GM21576 (cell line): ENCODE measurements around the gene PKN2.

Source experiments
- ATAC-seq: cut with Tn5 transposase; IDR thresholded peaks from one replicate; pipeline ENCODE4 v1.9.1; 2021; ENCODE audit warnings: mild to moderate bottlenecking, moderate library complexity; ENCODE audit not compliant: unreplicated experiment

PKN2 gene

GRCh38 chr1:88731475-88732269 lies 47.6 kb downstream of the PKN2 start:
- ATAC-seq, result no peak

GRCh38 chr1:88735382-88735781 lies 51.3 kb downstream of the PKN2 start:
- no peak for ATAC-seq

- no peak for ATAC-seq
Measured at GRCh38 chr1:88735909-88736308, 51.8 kb downstream of the PKN2 start.

GRCh38 chr1:88736633-88737248 lies 52.7 kb downstream of the PKN2 start:
- no peak for ATAC-seq

- ATAC-seq, result no peak
Measured at GRCh38 chr1:88737338-88737927, 53.4 kb downstream of the PKN2 start.

GRCh38 chr1:88740784-88741183 lies 56.7 kb downstream of the PKN2 start:
- ATAC-seq, result no peak

- no peak for ATAC-seq
Measured at GRCh38 chr1:88741413-88741812, 57.3 kb downstream of the PKN2 start.

- ATAC-seq, result no peak
Measured at GRCh38 chr1:88742531-88742930, 58.5 kb downstream of the PKN2 start.

GRCh38 chr1:88744142-88744541 lies 60.1 kb downstream of the PKN2 start:
- no peak for ATAC-seq

GRCh38 chr1:88746916-88747315 lies 62.8 kb downstream of the PKN2 start:
- no peak for ATAC-seq

GRCh38 chr1:88751714-88752113 lies 67.6 kb downstream of the PKN2 start:
- no peak for ATAC-seq

- no peak for ATAC-seq
Measured at GRCh38 chr1:88753506-88753905, 69.4 kb downstream of the PKN2 start.

GRCh38 chr1:88763649-88764406 lies 79.8 kb downstream of the PKN2 start:
- ATAC-seq, result no peak

GRCh38 chr1:88768187-88768586 lies 84.1 kb downstream of the PKN2 start:
- no peak for ATAC-seq

- no peak for ATAC-seq
Measured at GRCh38 chr1:88768816-88769215, 84.7 kb downstream of the PKN2 start.

GRCh38 chr1:88773540-88774150 lies 89.6 kb downstream of the PKN2 start:
- no peak for ATAC-seq

- ATAC-seq, result no peak
Measured at GRCh38 chr1:88774151-88774556, 90.1 kb downstream of the PKN2 start.

- ATAC-seq, result no peak
Measured at GRCh38 chr1:88777604-88778149, 93.6 kb downstream of the PKN2 start.

- ATAC-seq, result no peak
Measured at GRCh38 chr1:88779880-88780279, 95.8 kb downstream of the PKN2 start.

GRCh38 chr1:88780485-88780884 lies 96.4 kb downstream of the PKN2 start:
- no peak for ATAC-seq

- no peak for ATAC-seq
Measured at GRCh38 chr1:88783145-88783544, 99.1 kb downstream of the PKN2 start.
